NCI-H82 (cell line): ENCODE data around the gene GADD45B.
A peak's percentile ranks its signal among the peaks of the same experiment; 100 is the strongest.

ENCODE experiments used
- DNase-seq: peaks from one replicate; lab custom pipeline; 2025; lab: John Stamatoyannopoulos, UW

GADD45B gene, protein sequence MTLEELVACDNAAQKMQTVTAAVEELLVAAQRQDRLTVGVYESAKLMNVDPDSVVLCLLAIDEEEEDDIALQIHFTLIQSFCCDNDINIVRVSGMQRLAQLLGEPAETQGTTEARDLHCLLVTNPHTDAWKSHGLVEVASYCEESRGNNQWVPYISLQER

DNA sequence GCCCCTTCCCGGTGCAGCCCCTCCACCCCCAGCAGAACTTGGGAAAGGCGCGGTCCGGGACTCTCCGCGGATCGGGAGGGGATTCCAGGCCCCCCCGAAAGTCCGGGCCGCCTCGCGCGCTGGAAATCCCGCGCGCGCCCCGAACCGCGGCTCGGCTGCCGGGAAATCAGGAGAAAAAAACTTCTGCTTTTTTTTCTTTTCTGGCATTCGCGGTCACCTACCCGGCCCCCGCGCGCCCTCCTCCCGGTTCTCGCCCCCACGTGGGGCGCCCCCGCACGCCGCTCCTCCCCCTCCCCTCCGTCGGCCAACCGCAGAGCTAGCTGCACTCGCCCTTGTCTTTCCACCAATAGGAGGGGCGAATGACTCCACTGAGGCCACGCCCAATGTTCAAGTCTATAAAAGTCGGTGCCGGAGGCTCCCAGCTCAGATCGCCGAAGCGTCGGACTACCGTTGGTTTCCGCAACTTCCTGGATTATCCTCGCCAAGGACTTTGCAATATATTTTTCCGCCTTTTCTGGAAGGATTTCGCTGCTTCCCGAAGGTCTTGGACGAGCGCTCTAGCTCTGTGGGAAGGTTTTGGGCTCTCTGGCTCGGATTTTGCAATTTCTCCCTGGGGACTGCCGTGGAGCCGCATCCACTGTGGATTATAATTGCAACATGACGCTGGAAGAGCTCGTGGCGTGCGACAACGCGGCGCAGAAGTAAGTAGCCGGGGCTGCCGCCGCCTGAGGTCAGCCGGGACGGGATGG lies at the start of gene GADD45B:
Gene GADD45B (plus strand): TSS at position 426 of the 749 bp plus-strand sequence. CDS start 232 bp downstream, at position 658.
- DNase-seq: peak; percentile 93

- DNase-seq: peak; percentile 71
Measured at GRCh38 chr19:2426611-2427428, 49.1 kb upstream of the GADD45B start.

DNA sequence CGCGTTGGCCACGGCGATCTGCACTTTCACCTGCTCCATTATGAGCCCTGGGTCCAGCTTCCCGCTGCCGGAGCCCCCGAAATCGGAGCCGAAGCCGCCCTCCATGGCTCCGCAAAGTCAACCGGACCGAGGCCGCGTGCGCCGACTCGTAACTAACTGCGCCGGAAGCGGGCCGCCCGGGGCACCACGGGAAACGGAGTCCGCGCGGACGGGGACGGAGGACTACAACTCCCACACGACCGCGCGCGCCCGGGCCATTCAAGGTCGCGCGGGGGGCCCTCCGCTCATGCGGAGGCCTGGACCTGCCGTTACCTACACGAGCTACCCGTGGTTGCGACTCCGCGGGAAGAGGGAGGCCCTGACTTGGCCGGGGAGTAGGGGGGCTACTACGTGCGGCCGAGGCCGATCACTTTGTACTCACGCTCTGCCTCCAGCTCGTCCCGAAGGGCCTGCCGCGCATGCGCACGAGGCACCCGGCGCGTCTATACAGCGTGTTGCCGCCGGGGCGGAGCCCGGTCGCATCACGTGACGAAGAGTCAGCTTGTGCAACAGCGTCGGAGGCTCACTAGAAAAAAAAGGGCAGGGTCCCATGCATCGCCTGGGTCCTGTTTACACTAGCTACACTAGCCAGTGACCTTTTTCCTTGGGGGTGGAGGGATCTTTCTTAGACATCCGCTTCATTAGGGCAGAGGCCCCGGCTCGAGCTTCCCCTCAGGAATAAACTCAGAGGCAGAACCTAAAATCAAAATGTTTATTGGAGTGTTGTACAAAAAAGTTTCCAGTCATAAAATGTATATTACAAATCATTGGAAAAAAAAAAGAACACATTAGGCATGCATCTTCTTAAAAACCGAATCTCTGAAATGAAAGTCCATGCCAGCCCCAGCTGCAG lies 48.3 kb upstream of the GADD45B start, which contains the start of gene TIMM13:
Gene TIMM13 (minus strand): TSS at position 158 of the 892 bp plus-strand sequence. CDS start 53 bp downstream, at position 105.
- peak; percentile 97 for DNase-seq

GRCh38 chr19:2428321-2428690 lies 47.6 kb upstream of the GADD45B start:
- peak; percentile 63 for DNase-seq

GRCh38 chr19:2428756-2429711 lies 46.9 kb upstream of the GADD45B start:
- peak; percentile 53 for DNase-seq

GRCh38 chr19:2429917-2430535 lies 45.9 kb upstream of the GADD45B start:
- DNase-seq: no peak

- no peak for DNase-seq
Measured at GRCh38 chr19:2431318-2432055, 44.4 kb upstream of the GADD45B start.

GRCh38 chr19:2432131-2432848 lies 43.6 kb upstream of the GADD45B start:
- no peak for DNase-seq

- DNase-seq: no peak
Measured at GRCh38 chr19:2433854-2434253, 42.1 kb upstream of the GADD45B start.

DNA sequence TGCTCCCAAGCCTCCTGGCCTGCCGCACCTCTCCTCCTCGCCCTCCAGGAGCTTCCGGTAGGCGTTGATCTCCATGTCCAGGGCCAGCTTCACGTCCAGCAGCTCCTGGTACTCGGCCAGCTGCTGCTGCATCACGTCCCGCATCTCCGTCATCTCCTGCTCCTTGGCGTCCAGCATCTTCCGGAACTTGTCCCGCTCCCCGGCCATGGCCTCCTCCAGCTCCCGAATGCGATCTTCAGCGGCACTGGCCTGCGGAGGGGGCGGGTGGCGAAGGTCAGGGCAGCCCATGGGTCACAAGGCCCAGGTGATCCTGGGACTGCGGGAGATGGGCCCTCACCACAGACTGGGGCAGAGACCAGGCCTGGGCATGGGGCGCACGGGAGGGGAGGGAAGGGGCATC lies 41.7 kb upstream of the GADD45B start:
- DNase-seq: no peak

GRCh38 chr19:2434721-2435265 lies 41.1 kb upstream of the GADD45B start:
- no peak for DNase-seq

DNA sequence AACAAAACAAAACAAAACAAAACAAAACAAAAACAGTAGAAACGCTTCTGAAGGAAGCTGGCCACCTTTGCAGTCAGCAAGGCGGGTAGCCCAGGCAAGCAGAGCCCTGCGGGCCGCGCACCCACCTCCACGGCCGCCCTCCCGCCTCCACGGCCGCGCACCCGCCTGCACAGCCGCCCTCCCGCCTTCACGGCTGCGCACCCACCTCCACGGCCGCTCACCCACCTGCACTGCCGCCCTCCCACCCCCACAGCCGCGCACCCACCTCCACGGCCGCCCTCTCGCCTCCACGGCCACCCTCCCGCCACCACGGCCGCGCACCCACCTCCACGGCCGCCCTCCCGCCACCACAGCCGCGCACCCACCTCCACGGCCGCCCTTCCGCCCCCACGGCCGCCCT lies 39.5 kb upstream of the GADD45B start:
- DNase-seq: no peak

GRCh38 chr19:2436926-2437325 lies 39.0 kb upstream of the GADD45B start:
- no peak for DNase-seq

DNA sequence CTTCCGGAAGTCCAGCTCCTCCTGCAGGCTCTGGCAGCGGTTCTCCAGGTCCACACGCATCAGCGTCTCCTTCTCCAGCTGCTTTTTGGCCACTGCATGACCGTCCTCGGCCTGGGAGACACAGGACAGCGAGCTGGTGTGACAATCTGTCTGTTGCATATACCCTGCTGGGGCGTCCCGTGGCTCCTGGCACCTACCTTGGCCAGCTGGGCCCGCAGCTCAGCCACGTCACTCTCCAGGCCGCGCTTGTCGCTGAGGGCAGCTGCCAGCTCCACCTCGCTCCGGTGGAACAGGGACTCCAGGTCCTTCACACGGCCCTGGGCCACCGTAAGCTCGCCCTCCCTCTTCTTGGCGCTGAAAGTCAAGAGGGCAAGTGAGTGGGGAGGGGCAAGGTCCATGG lies 37.7 kb upstream of the GADD45B start:
- no peak for DNase-seq

- DNase-seq: no peak
Measured at GRCh38 chr19:2440515-2440914, 35.4 kb upstream of the GADD45B start.

GRCh38 chr19:2441096-2441752 lies 34.7 kb upstream of the GADD45B start:
- no peak for DNase-seq

GRCh38 chr19:2443116-2443784 lies 32.7 kb upstream of the GADD45B start:
- DNase-seq: no peak
